H9 (cell line): Measurements from ENCODE around the gene ATF3. TPM values are rescaled to one million over a fixed set of nuclear protein-coding genes. Genes with fewer than 3 reads are reported as not detected.

Experiments
- DNase-seq: peaks from one replicate; pipeline ENCODE4 v3.0.0-alpha.2; 2017
- H2AFZ ChIP-seq: one replicate; pipeline ENCODE4 v1.6.1; 2013; ENCODE audit warnings: mild to moderate bottlenecking, low read length, control low read depth, moderate library complexity
- H2AK5ac ChIP-seq: 2 replicates; pipeline ENCODE4 v1.6.1; 2013; ENCODE audit warnings: low read length, control low read depth, mixed read lengths; ENCODE audit not compliant: insufficient read length
- H2BK120ac ChIP-seq: one replicate; pipeline ENCODE4 v1.6.1; 2013; ENCODE audit warnings: low read depth, mild to moderate bottlenecking, low read length, control low read depth, inconsistent platforms; ENCODE audit not compliant: poor library complexity, severe bottlenecking
- H2BK12ac ChIP-seq: 2 replicates; pipeline ENCODE4 v1.6.1; 2013; ENCODE audit warnings: low read length, control low read depth, mixed read lengths, low read depth; ENCODE audit not compliant: insufficient read length
- H2BK15ac ChIP-seq: 2 replicates; pipeline ENCODE4 v1.6.1; 2013; ENCODE audit warnings: low read depth, low read length, control low read depth
- H2BK20ac ChIP-seq: one replicate; pipeline ENCODE4 v1.6.1; 2013; ENCODE audit warnings: low read depth, mild to moderate bottlenecking, low read length, control low read depth, inconsistent platforms; ENCODE audit not compliant: poor library complexity, severe bottlenecking
- H2BK5ac ChIP-seq: 2 replicates; pipeline ENCODE4 v1.6.1; 2013; ENCODE audit warnings: low read length, control low read depth, mixed read lengths; ENCODE audit not compliant: insufficient read length
- H3K14ac ChIP-seq: 2 replicates; pipeline ENCODE4 v1.6.1; 2013; ENCODE audit warnings: low read length, control low read depth; ENCODE audit not compliant: insufficient read depth
- H3K18ac ChIP-seq: 2 replicates; pipeline ENCODE4 v1.6.1; 2013; ENCODE audit warnings: low read depth, mild to moderate bottlenecking, mixed read lengths, low read length, control low read depth; ENCODE audit not compliant: insufficient read length
- H3K23ac ChIP-seq: 2 replicates; pipeline ENCODE4 v1.6.1; 2013; ENCODE audit warnings: low read length, control low read depth, mixed read lengths, low read depth; ENCODE audit not compliant: insufficient read length
- H3K23me2 ChIP-seq: 2 replicates; pipeline ENCODE4 v1.6.1; 2013; ENCODE audit warnings: low read depth, mild to moderate bottlenecking, mixed read lengths, low read length, control low read depth; ENCODE audit not compliant: insufficient read length, poor library complexity, severe bottlenecking
- H3K27ac ChIP-seq: 2 replicates; pipeline ENCODE4 v1.5.1; 2013; ENCODE audit warnings: low read length, control low read depth, mixed read lengths, low read depth; ENCODE audit not compliant: insufficient read length
- H3K27me3 ChIP-seq: 2 replicates; pipeline ENCODE4 v1.6.1; 2013; ENCODE audit warnings: low read length, control low read depth, inconsistent platforms; ENCODE audit not compliant: insufficient read depth
- H3K4ac ChIP-seq: 2 replicates; pipeline ENCODE4 v1.6.1; 2013; ENCODE audit warnings: low read depth, mild to moderate bottlenecking, control low read depth, inconsistent platforms, low read length, moderate library complexity
- H3K4me1 ChIP-seq: 2 replicates; pipeline ENCODE4 v1.6.1; 2013; ENCODE audit warnings: low read length, control low read depth, inconsistent platforms; ENCODE audit not compliant: insufficient read depth
- H3K4me2 ChIP-seq: 2 replicates; pipeline ENCODE4 v1.6.1; 2013; ENCODE audit warnings: low read length, control low read depth, mixed read lengths; ENCODE audit not compliant: insufficient read length, insufficient read depth
- H3K56ac ChIP-seq: 2 replicates; pipeline ENCODE4 v1.6.1; 2013; ENCODE audit warnings: low read depth, mild to moderate bottlenecking, mixed read lengths, low read length, control low read depth; ENCODE audit not compliant: insufficient read length
- H3K79me1 ChIP-seq: 2 replicates; pipeline ENCODE4 v1.6.1; 2013; ENCODE audit warnings: low read depth, mild to moderate bottlenecking, moderate library complexity, low read length, control low read depth, inconsistent platforms; ENCODE audit not compliant: insufficient read depth, poor library complexity, severe bottlenecking
- H3K79me2 ChIP-seq: 2 replicates; pipeline ENCODE4 v1.6.1; 2013; ENCODE audit warnings: low read length, control low read depth, inconsistent platforms; ENCODE audit not compliant: insufficient read depth
- H3K9ac ChIP-seq: 2 replicates; pipeline ENCODE4 v1.6.1; 2013; ENCODE audit warnings: low read length, control low read depth, mixed read lengths; ENCODE audit not compliant: insufficient read length; ENCODE audit errors: extremely low read depth
- H3K9me3 ChIP-seq: one replicate; pipeline ENCODE4 v1.6.1; 2013; ENCODE audit warnings: low read depth, low read length, inconsistent platforms; ENCODE audit not compliant: control insufficient read depth
- H3T11ph ChIP-seq: one replicate; pipeline ENCODE4 v1.6.1; 2013; ENCODE audit warnings: mild to moderate bottlenecking, low read length, control low read depth, inconsistent platforms
- H4K20me1 ChIP-seq: one replicate; pipeline ENCODE4 v1.6.1; 2013; ENCODE audit not compliant: control insufficient read depth, insufficient read length, insufficient read depth
- H4K5ac ChIP-seq: 2 replicates; pipeline ENCODE4 v1.6.1; 2013; ENCODE audit warnings: low read depth, mild to moderate bottlenecking, mixed read lengths, low read length, control low read depth; ENCODE audit not compliant: insufficient read length
- H4K8ac ChIP-seq: replicated peaks from 2 replicates; pipeline ENCODE4 v1.6.1; 2013; ENCODE audit warnings: low read length, control low read depth, mixed read lengths, low read depth; ENCODE audit not compliant: insufficient read length
- H4K91ac ChIP-seq: 2 replicates; pipeline ENCODE4 v1.6.1; 2013; ENCODE audit warnings: low read depth, mild to moderate bottlenecking, moderate library complexity, mixed read lengths, low read length, control low read depth; ENCODE audit not compliant: insufficient read length
- H3K27ac Mint-ChIP-seq, 3 experiments: 2 replicates in 2 of 3; 3 replicates in 1 of 3; pipeline ENCODE4 v1.8.0; 2020 to 2021; ENCODE audit warnings: mixed read lengths in 3 of 3, mild to moderate bottlenecking in 1 of 3, moderate library complexity in 1 of 3
- H3K27me3 Mint-ChIP-seq: 2 replicates; pipeline ENCODE4 v1.8.0; 2021; ENCODE audit warnings: low read depth, mild to moderate bottlenecking, moderate library complexity, mixed read lengths
- H3K36me3 Mint-ChIP-seq, 3 experiments: 2 replicates in 2 of 3; 3 replicates in 1 of 3; pipeline ENCODE4 v1.8.0; 2020 to 2021; ENCODE audit warnings: low read depth in 3 of 3, mixed read lengths in 3 of 3; ENCODE audit not compliant: insufficient read depth in 1 of 3
- H3K4me1 Mint-ChIP-seq, 2 experiments: 2 replicates each; pipeline ENCODE4 v1.8.0; 2020; ENCODE audit warnings: mixed read lengths in 2 of 2
- H3K4me3 Mint-ChIP-seq, 2 experiments: 2 replicates in 1 of 2; 3 replicates in 1 of 2; pipeline ENCODE4 v1.8.0; 2020 to 2021; ENCODE audit warnings: mild to moderate bottlenecking in 2 of 2, mixed read lengths in 2 of 2, moderate library complexity in 1 of 2
- H3K9me3 Mint-ChIP-seq, 2 experiments: 2 replicates in 1 of 2; 3 replicates in 1 of 2; pipeline ENCODE4 v1.8.0; 2020; ENCODE audit warnings: mild to moderate bottlenecking in 2 of 2, mixed read lengths in 2 of 2, moderate library complexity in 1 of 2
- CTCF ChIP-seq: fragments of 200-600 bp; sonication (generic); conservative IDR thresholded peaks from 3 replicates; pipeline ENCODE4 v1.8.0; 2021; ENCODE audit warnings: antibody characterized with exemption, mild to moderate bottlenecking
- WGBS: extraction: QIAGEN DNeasy Blood & Tissue Kit; methylation state at CpG from one replicate; pipeline ENCODE4 v1.1.7; 2013; ENCODE audit warnings: missing lambda C conversion rate, low lambda C conversion rate, mixed read lengths; ENCODE audit not compliant: insufficient read length; ENCODE audit errors: extremely low coverage; 5-methylcytosine and 5-hydroxymethylcytosine counted together
- total RNA-seq: library from RNA; stranded (reverse); gene quantifications from 2 replicates; pipeline ENCODE4 v1.2.1, GENCODE V29; 2021

Gene ATF3
- total RNA-seq, 1 experiment from 2014 or later: 14.7 TPM

- WGBS: no CpG with 5 or more reads among the region's 6 CpGs
- H3K27ac ChIP-seq: no peak overlapping the region
- H2AFZ ChIP-seq: no peak overlapping the region
- H2BK15ac ChIP-seq: no peak overlapping the region
- H3K18ac ChIP-seq: no peak overlapping the region
- H3K4ac ChIP-seq: no peak overlapping the region
- no peak overlapping the region for H4K5ac ChIP-seq
- no peak for TF ChIP-seq CTCF
- Mint-ChIP-seq H3K36me3 (peaks cover 0 to 16% (median 0%) of the 10 kb centered on the region in 3 experiments; a peak in 3 of 7 replicates), H3K4me3 (no peak overlapping the region), H3K9me3 (peaks cover 2 to 10% of the 10 kb centered on the region in 2 experiments; a peak in 4 of 5 replicates), H3K27ac (no peak overlapping the region; a peak in 1 of 7 replicates), H3K27me3 (peaks cover 5% of the 10 kb centered on the region), H3K4me1 (peaks cover 14 to 15% of the 10 kb centered on the region in 2 experiments; a peak in 3 of 4 replicates)
- no peak overlapping the region for H4K91ac ChIP-seq
- H2BK5ac ChIP-seq: no peak overlapping the region
- no peak overlapping the region for H4K8ac ChIP-seq
- peak; percentile 67 for DNase-seq
- H3K79me1 ChIP-seq: no peaks in the 10 kb centered on the region
- H2BK12ac ChIP-seq: no peak overlapping the region
- H2BK120ac ChIP-seq: no peak overlapping the region
- no peak overlapping the region for H3K23ac ChIP-seq
- H3K79me2 ChIP-seq: no peaks in the 10 kb centered on the region
- no peak overlapping the region for H3K4me2 ChIP-seq
- H4K20me1 ChIP-seq: no peaks in the 10 kb centered on the region
- no peak overlapping the region for H3K56ac ChIP-seq
- H3T11ph ChIP-seq: no peak overlapping the region
- no peak overlapping the region for H2BK20ac ChIP-seq
- H3K4me1 ChIP-seq: no peaks in the 10 kb centered on the region
- H3K27me3 ChIP-seq: no peaks in the 10 kb centered on the region
- no peak overlapping the region; the same call in 1 of the 2 replicates for H3K14ac ChIP-seq
- no peak overlapping the region for H2AK5ac ChIP-seq
- H3K9ac ChIP-seq: no peak overlapping the region
- no peaks in the 10 kb centered on the region for H3K9me3 ChIP-seq
- no peaks in the 10 kb centered on the region for H3K23me2 ChIP-seq
These were observed 47.3 kb downstream of the ATF3 start for GRCh38 chr1:212655668-212656440.
